Rectal smooth muscle tissue (tissue), 1 donor: ENCODE results near the gene ESRP2.

Experiments used
- H3K27ac ChIP-seq: one replicate; pipeline ENCODE4 v1.7.0; 2013; ENCODE audit warnings: low read depth, low read length, inconsistent platforms
- H3K27me3 ChIP-seq: one replicate; pipeline ENCODE4 v1.7.0; 2013; ENCODE audit warnings: low read length; ENCODE audit not compliant: control insufficient read depth, insufficient read depth
- H3K36me3 ChIP-seq: one replicate; pipeline ENCODE4 v1.7.0; 2013; ENCODE audit warnings: low read length; ENCODE audit not compliant: control insufficient read depth, insufficient read depth
- H3K4me1 ChIP-seq: one replicate; pipeline ENCODE4 v1.7.0; 2013; ENCODE audit warnings: low read length; ENCODE audit not compliant: control insufficient read depth, insufficient read depth
- H3K4me3 ChIP-seq: one replicate; pipeline ENCODE4 v1.7.0; 2013; ENCODE audit warnings: low read length
- H3K9ac ChIP-seq: one replicate; pipeline ENCODE4 v1.7.0; 2013; ENCODE audit warnings: low read length

Gene ESRP2

GRCh38 chr16:68257251-68257905, 21.5 kb upstream of the ESRP2 start:
- Histone ChIP-seq H3K4me1 (peaks cover 12% of the 10 kb centered on the region), H3K27me3 (no peaks in the 10 kb centered on the region), H3K27ac (peak overlapping the region; percentile 72), H3K36me3 (peaks cover 26% of the 10 kb centered on the region), H3K4me3 (no peak overlapping the region), H3K9ac (no peak overlapping the region)

GRCh38 chr16:68255712-68256111, 19.8 kb upstream of the ESRP2 start:
- H3K36me3 ChIP-seq: peaks cover 26% of the 10 kb centered on the region
- no peak overlapping the region for H3K27ac ChIP-seq
- peaks cover 12% of the 10 kb centered on the region for H3K4me1 ChIP-seq
- H3K27me3 ChIP-seq: no peaks in the 10 kb centered on the region
- no peak overlapping the region for H3K4me3 ChIP-seq
- no peak overlapping the region for H3K9ac ChIP-seq

- H3K27me3 ChIP-seq: no peaks in the 10 kb centered on the region
- no peak overlapping the region for H3K9ac ChIP-seq
- no peak overlapping the region for H3K27ac ChIP-seq
- peaks cover 11% of the 10 kb centered on the region for H3K36me3 ChIP-seq
- H3K4me3 ChIP-seq: no peak overlapping the region
- peaks cover 7% of the 10 kb centered on the region for H3K4me1 ChIP-seq
These were observed 17.8 kb upstream of the ESRP2 start for GRCh38 chr16:68253721-68254120.

DNA sequence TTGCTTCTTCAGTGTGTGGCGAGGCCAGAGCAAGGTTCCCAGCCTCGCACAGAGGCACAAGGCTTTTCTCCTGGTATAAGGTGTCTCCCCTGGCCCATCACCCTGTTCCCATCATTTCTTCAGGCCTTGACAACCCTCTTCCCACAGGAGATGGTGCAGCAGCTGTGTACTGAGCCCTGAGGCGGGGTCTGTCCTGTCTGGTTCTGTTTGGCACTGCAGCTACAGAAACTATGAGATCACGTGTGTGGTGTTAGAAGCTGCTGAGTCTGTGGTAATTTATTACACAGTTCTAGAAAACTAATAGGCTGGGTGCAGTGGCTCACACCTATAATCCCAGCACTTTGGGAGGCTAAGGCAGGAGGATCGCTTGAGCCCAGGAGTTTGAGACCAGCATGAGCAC, 16.5 kb upstream of the ESRP2 start:
- H3K36me3 ChIP-seq: peaks cover 11% of the 10 kb centered on the region
- H3K9ac ChIP-seq: no peak overlapping the region
- H3K27ac ChIP-seq: no peak overlapping the region
- no peak overlapping the region for H3K4me3 ChIP-seq
- H3K4me1 ChIP-seq: peaks cover 2% of the 10 kb centered on the region
- H3K27me3 ChIP-seq: no peaks in the 10 kb centered on the region

DNA sequence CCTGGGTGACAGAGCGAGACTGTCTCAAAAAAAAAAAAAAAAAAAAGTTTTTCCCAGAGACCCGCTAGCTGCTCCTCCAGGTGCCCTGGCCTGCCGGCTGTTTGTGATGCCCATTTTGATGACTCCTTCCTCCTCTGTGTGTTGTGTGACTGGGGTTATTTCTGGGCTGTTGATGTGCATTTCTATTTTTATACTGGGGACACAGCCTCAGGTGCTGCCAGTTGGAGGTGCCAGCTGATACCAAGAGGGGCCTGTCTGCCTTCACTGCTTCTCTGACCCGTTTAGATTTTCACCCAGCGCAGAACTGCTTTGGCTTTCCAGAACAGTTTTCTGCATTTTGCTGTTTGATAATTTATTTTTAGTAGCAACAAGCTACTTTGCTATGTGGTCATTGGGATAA, 15.9 kb upstream of the ESRP2 start:
- no peaks in the 10 kb centered on the region for H3K4me1 ChIP-seq
- no peak overlapping the region for H3K9ac ChIP-seq
- H3K27me3 ChIP-seq: no peaks in the 10 kb centered on the region
- peaks cover 11% of the 10 kb centered on the region for H3K36me3 ChIP-seq
- H3K27ac ChIP-seq: no peak overlapping the region
- H3K4me3 ChIP-seq: no peak overlapping the region

DNA sequence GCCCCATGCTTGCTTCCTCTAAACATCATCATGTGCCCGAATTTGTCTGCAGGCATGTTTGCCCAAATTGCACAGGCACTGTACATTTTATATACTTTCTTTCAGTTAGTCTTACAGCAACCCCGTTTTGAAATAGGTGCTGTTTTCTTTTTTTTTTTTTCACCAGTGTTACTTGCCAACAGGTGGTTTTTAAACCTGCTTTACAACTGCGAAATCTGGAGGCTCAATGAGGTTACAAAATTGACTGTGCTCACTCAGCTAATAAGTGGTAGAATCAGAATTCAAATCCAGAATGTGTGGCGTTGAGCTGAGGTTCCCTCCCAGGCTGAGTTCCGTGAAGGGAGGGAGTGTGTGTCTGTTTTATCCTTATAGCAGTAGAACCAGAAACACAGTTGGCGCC, 15.0 kb upstream of the ESRP2 start:
- no peak overlapping the region for H3K9ac ChIP-seq
- H3K4me3 ChIP-seq: no peak overlapping the region
- peaks cover 11% of the 10 kb centered on the region for H3K36me3 ChIP-seq
- H3K27me3 ChIP-seq: no peaks in the 10 kb centered on the region
- no peak overlapping the region for H3K27ac ChIP-seq
- H3K4me1 ChIP-seq: peaks cover 6% of the 10 kb centered on the region

- no peaks in the 10 kb centered on the region for H3K27me3 ChIP-seq
- H3K9ac ChIP-seq: no peak overlapping the region
- peaks cover 8% of the 10 kb centered on the region for H3K4me1 ChIP-seq
- no peaks in the 10 kb centered on the region for H3K36me3 ChIP-seq
- H3K27ac ChIP-seq: no peak overlapping the region
- no peak overlapping the region for H3K4me3 ChIP-seq
These were observed 13.4 kb upstream of the ESRP2 start for GRCh38 chr16:68249371-68249770.

DNA sequence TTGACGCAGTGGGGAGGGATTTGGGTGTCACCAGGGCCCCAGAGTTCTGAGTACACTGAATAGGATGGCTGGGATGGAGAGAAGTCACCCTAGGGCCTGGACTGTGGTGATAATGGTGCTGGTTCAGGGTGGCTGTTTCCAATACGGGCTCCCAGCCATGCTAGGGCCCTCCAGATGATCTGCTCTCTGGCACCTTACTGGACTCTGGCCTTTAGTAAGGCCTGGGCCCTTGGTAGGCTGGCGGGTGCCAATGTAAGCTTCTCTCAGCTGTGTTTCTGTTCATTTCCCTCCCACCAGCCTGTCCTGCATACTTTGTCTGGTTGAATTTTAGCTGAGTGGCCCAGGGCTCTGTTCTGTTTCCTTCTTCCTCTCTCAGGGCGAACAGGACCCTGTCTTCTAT, 12.0 kb upstream of the ESRP2 start:
- H3K4me1 ChIP-seq: peaks cover 8% of the 10 kb centered on the region
- no peak overlapping the region for H3K27ac ChIP-seq
- H3K27me3 ChIP-seq: no peaks in the 10 kb centered on the region
- H3K9ac ChIP-seq: no peak overlapping the region
- no peak overlapping the region for H3K4me3 ChIP-seq
- no peaks in the 10 kb centered on the region for H3K36me3 ChIP-seq

- Histone ChIP-seq H3K4me1 (peaks cover 8% of the 10 kb centered on the region), H3K27ac (no peak overlapping the region)
These were observed 11.5 kb upstream of the ESRP2 start for GRCh38 chr16:68247400-68247799.

GRCh38 chr16:68246666-68247065, 10.7 kb upstream of the ESRP2 start:
- Histone ChIP-seq H3K4me1 (peaks cover 8% of the 10 kb centered on the region), H3K9ac (no peak overlapping the region), H3K27me3 (no peaks in the 10 kb centered on the region), H3K27ac (no peak overlapping the region), H3K36me3 (no peaks in the 10 kb centered on the region), H3K4me3 (peak overlapping the region; percentile 71)

More at GRCh38 chr16:68247400-68247799, 11.5 kb upstream of the ESRP2 start:
- Histone ChIP-seq H3K9ac (no peak overlapping the region), H3K27me3 (no peaks in the 10 kb centered on the region), H3K4me3 (no peak overlapping the region), H3K36me3 (no peaks in the 10 kb centered on the region)

DNA sequence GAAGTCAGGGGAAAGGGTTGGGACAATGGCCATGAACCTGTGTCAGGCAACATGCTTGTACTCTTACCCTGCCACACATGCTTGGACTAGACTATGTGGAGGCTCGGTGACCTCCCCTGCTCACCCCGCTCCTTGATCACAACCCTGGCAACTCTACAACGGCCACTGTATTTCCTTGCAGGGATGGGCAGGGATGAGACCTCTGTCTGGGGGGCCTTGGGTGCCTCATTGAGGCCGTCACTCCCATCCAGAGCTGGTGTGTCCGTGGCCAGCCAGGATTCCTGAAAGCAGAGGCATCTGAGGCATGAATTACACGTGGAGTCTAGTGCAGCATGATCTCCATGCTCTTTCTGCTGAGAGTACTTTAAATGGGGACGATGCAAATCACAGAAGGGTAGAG, 10.2 kb upstream of the ESRP2 start:
- Histone ChIP-seq H3K4me3 (peak overlapping the region; percentile 71), H3K27me3 (no peaks in the 10 kb centered on the region), H3K9ac (peak overlapping the region; percentile 22), H3K4me1 (peaks cover 8% of the 10 kb centered on the region), H3K36me3 (no peaks in the 10 kb centered on the region), H3K27ac (no peak overlapping the region)

GRCh38 chr16:68244903-68245853, 9.3 kb upstream of the ESRP2 start, which contains the start of gene PLA2G15:
Gene PLA2G15, plus strand, starts transcription at chr16:68245373. Its CDS starts 54 bp downstream, at chr16:68245427.
- H3K36me3 ChIP-seq: no peaks in the 10 kb centered on the region
- no peaks in the 10 kb centered on the region for H3K27me3 ChIP-seq
- H3K27ac ChIP-seq: no peak within 1 kb of the TSS
- H3K4me1 ChIP-seq: peaks cover 8% of the 10 kb centered on the region
- peak within 1 kb of the TSS; percentile 82 for H3K9ac ChIP-seq
- H3K4me3 ChIP-seq: peak within 1 kb of the TSS; percentile 98
